Uterus (tissue), 2 donors: ENCODE data around the gene CD300H.

Source experiments
- POLR2A ChIP-seq, 2 donors: fragments of 450-650 bp; IDR thresholded peaks; one replicate each; pipeline ENCODE4 v1.6.1; 2016; ENCODE audit warnings: antibody characterized with exemption in 2 of 2, mild to moderate bottlenecking in 1 of 2, moderate library complexity in 1 of 2
- TF ChIP-seq, protein P1 (sequence below), 4 experiments: fragments of 200-600 bp in 2 of 4; fragments of 450-650 bp in 2 of 4; sonication (generic) in 2 of 4; IDR thresholded peaks; one replicate each; pipeline ENCODE4 v1.5.1; 2016 to 2019; ENCODE audit warnings: antibody characterized with exemption in 4 of 4, mild to moderate bottlenecking in 2 of 4, moderate library complexity in 1 of 4

DNA sequence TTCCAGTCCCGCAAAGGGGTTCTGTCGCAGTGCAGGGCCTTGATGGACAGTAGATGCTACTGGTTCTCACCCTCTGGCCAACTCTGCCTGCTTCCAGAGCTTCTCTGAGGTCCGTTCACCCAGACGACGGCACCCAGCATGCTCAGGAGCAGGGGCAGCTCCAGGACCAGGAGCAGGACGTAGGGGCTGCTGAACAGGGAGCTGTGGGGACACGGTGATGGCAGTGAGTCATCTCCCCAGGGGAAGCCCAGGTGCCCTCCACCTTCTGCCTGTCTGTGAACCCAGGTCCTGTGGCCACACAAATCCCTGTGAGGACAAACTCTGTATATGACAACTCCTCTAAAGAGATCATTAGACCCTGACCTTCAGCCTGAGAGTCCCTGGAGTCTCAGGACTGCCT, 18.0 kb downstream of the CD300H start:
- TF ChIP-seq, protein P1, sequence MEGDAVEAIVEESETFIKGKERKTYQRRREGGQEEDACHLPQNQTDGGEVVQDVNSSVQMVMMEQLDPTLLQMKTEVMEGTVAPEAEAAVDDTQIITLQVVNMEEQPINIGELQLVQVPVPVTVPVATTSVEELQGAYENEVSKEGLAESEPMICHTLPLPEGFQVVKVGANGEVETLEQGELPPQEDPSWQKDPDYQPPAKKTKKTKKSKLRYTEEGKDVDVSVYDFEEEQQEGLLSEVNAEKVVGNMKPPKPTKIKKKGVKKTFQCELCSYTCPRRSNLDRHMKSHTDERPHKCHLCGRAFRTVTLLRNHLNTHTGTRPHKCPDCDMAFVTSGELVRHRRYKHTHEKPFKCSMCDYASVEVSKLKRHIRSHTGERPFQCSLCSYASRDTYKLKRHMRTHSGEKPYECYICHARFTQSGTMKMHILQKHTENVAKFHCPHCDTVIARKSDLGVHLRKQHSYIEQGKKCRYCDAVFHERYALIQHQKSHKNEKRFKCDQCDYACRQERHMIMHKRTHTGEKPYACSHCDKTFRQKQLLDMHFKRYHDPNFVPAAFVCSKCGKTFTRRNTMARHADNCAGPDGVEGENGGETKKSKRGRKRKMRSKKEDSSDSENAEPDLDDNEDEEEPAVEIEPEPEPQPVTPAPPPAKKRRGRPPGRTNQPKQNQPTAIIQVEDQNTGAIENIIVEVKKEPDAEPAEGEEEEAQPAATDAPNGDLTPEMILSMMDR (IDR thresholded peaks at IDR 0.05): no peak
- TF ChIP-seq POLR2A (IDR thresholded peaks at IDR 0.05): no peak
